Sigmoid colon (tissue), 4 donors: ENCODE data around the gene TMEM141.
"Not testable (repeated sequence)": the region's sequence is repeated elsewhere in the genome, so short reads cannot be mapped to it uniquely, and the experiment has no call there.

Experiments
- CTCF ChIP-seq, 4 experiments: fragments of 450-650 bp in 3 of 4; fragments of 200-600 bp in 1 of 4; IDR thresholded peaks; one replicate each; pipeline ENCODE4 v1.5.1; 2016 to 2019; ENCODE audit warnings: antibody characterized with exemption in 4 of 4, mild to moderate bottlenecking in 3 of 4, moderate library complexity in 2 of 4
- EP300 ChIP-seq, 4 donors: sonication (generic); formaldehyde crosslinking; IDR thresholded peaks; one replicate each; pipeline ENCODE4 v1.6.1; 2017; ENCODE audit warnings: antibody characterized with exemption in 4 of 4
- POLR2A ChIP-seq, 2 donors: fragments of 450-650 bp; IDR thresholded peaks; one replicate each; pipeline ENCODE4 v1.6.1; 2016; ENCODE audit warnings: antibody characterized with exemption in 2 of 2, mild to moderate bottlenecking in 2 of 2, moderate library complexity in 2 of 2
- POLR2AphosphoS5 ChIP-seq, 4 donors: sonication (generic); formaldehyde crosslinking; IDR thresholded peaks; one replicate each; pipeline ENCODE4 v1.6.1; 2017; ENCODE audit warnings: antibody characterized with exemption in 4 of 4

- TF ChIP-seq CTCF, POLR2A, EP300, POLR2AphosphoS5 (IDR thresholded peaks at IDR 0.05): not testable (repeated sequence)
Observed at GRCh38 chr9:136786983-136787382, 4.2 kb upstream of the TMEM141 start.
